ENCODE measurements around the gene BMP8A.
"Not testable (repeated sequence)": the region's sequence is repeated elsewhere in the genome, so short reads cannot be mapped to it uniquely, and the experiment has no call there.

BMP8A gene

GRCh38 chr1:39510570-39511186 is 19.2 kb downstream of the BMP8A start:
- H3K27ac ChIP-seq (ENCODE audit: low read depth, low read length); H3K18ac ChIP-seq (ENCODE audit: low read length); H3K9ac ChIP-seq (ENCODE audit: low read length); H2AK5ac ChIP-seq (ENCODE audit: low read length); H3K4me2 ChIP-seq (ENCODE audit: low read length); H2BK5ac ChIP-seq (ENCODE audit: low read length); H3K56ac ChIP-seq (ENCODE audit: low read length); H3K79me1 ChIP-seq (ENCODE audit: low read length); H3K23ac ChIP-seq (ENCODE audit: low read length); H3K27me3 ChIP-seq (ENCODE audit: insufficient read depth, low read length, poor library complexity); H2BK15ac ChIP-seq (replicated peaks; ENCODE audit: low read depth); H3K36me3 ChIP-seq (ENCODE audit: control insufficient read depth, insufficient read depth, low read length); H3K4me3 ChIP-seq (ENCODE audit: low read length); H3K4ac ChIP-seq (ENCODE audit: low read depth, low read length); H4K8ac ChIP-seq (ENCODE audit: low read depth, low read length); H4K5ac ChIP-seq (ENCODE audit: low read length); H3K4me1 ChIP-seq (ENCODE audit: control insufficient read depth, low read depth, low read length); H2BK120ac ChIP-seq (ENCODE audit: low read depth, low read length); DNase-seq; H3K79me2 ChIP-seq (ENCODE audit: control insufficient read depth, insufficient read depth, low read length): not testable (repeated sequence)
- no CpG with 5 or more reads among the region's 20 CpGs for WGBS (ENCODE audit: extremely low coverage, insufficient coverage, low lambda C conversion rate)

- not testable (repeated sequence) for H3K36me3 ChIP-seq (ENCODE audit: control insufficient read depth, insufficient read depth, low read length); H2BK5ac ChIP-seq (ENCODE audit: low read length); H2BK120ac ChIP-seq (ENCODE audit: low read depth, low read length); H3K56ac ChIP-seq (ENCODE audit: low read length); H4K5ac ChIP-seq (ENCODE audit: low read length); H3K27me3 ChIP-seq (ENCODE audit: insufficient read depth, low read length, poor library complexity); H2AK5ac ChIP-seq (ENCODE audit: low read length); H3K4me2 ChIP-seq (ENCODE audit: low read length); H3K23ac ChIP-seq (ENCODE audit: low read length); H3K4me3 ChIP-seq (ENCODE audit: low read length); H2BK15ac ChIP-seq (replicated peaks; ENCODE audit: low read depth); H3K18ac ChIP-seq (ENCODE audit: low read length); H4K8ac ChIP-seq (ENCODE audit: low read depth, low read length); H3K4me1 ChIP-seq (ENCODE audit: control insufficient read depth, low read depth, low read length); H3K27ac ChIP-seq (ENCODE audit: low read depth, low read length); H3K9ac ChIP-seq (ENCODE audit: low read length); H3K79me1 ChIP-seq (ENCODE audit: low read length); DNase-seq; H3K4ac ChIP-seq (ENCODE audit: low read depth, low read length); H3K79me2 ChIP-seq (ENCODE audit: control insufficient read depth, insufficient read depth, low read length)
- WGBS (ENCODE audit: extremely low coverage, insufficient coverage, low lambda C conversion rate), result no CpG with 5 or more reads among the region's 13 CpGs
Measured at GRCh38 chr1:39511477-39511876, 20.0 kb downstream of the BMP8A start.

GRCh38 chr1:39512234-39512847 is 20.9 kb downstream of the BMP8A start:
- no CpG with 5 or more reads among the region's 25 CpGs for WGBS (ENCODE audit: extremely low coverage, insufficient coverage, low lambda C conversion rate)
- H3K9ac ChIP-seq (ENCODE audit: low read length); H3K79me2 ChIP-seq (ENCODE audit: control insufficient read depth, insufficient read depth, low read length); H3K18ac ChIP-seq (ENCODE audit: low read length); H3K4me3 ChIP-seq (ENCODE audit: low read length); H3K79me1 ChIP-seq (ENCODE audit: low read length); H2AK5ac ChIP-seq (ENCODE audit: low read length); H4K5ac ChIP-seq (ENCODE audit: low read length); H3K36me3 ChIP-seq (ENCODE audit: control insufficient read depth, insufficient read depth, low read length); H3K23ac ChIP-seq (ENCODE audit: low read length); H3K4me2 ChIP-seq (ENCODE audit: low read length); H2BK5ac ChIP-seq (ENCODE audit: low read length); H3K4ac ChIP-seq (ENCODE audit: low read depth, low read length); DNase-seq; H3K4me1 ChIP-seq (ENCODE audit: control insufficient read depth, low read depth, low read length); H4K8ac ChIP-seq (ENCODE audit: low read depth, low read length); H3K27me3 ChIP-seq (ENCODE audit: insufficient read depth, low read length, poor library complexity); H2BK120ac ChIP-seq (ENCODE audit: low read depth, low read length); H2BK15ac ChIP-seq (replicated peaks; ENCODE audit: low read depth); H3K56ac ChIP-seq (ENCODE audit: low read length); H3K27ac ChIP-seq (ENCODE audit: low read depth, low read length): not testable (repeated sequence)

GRCh38 chr1:39514710-39515124 is 23.3 kb downstream of the BMP8A start:
- H3K27me3 ChIP-seq (ENCODE audit: insufficient read depth, low read length, poor library complexity); H3K23ac ChIP-seq (ENCODE audit: low read length); H3K9ac ChIP-seq (ENCODE audit: low read length); H3K27ac ChIP-seq (ENCODE audit: low read depth, low read length); H3K36me3 ChIP-seq (ENCODE audit: control insufficient read depth, insufficient read depth, low read length); H2BK120ac ChIP-seq (ENCODE audit: low read depth, low read length); H4K8ac ChIP-seq (ENCODE audit: low read depth, low read length); H4K5ac ChIP-seq (ENCODE audit: low read length); H3K18ac ChIP-seq (ENCODE audit: low read length); H3K4me3 ChIP-seq (ENCODE audit: low read length); H2BK15ac ChIP-seq (replicated peaks; ENCODE audit: low read depth); H3K4ac ChIP-seq (ENCODE audit: low read depth, low read length); H3K56ac ChIP-seq (ENCODE audit: low read length); H3K79me2 ChIP-seq (ENCODE audit: control insufficient read depth, insufficient read depth, low read length); H3K4me2 ChIP-seq (ENCODE audit: low read length); H3K79me1 ChIP-seq (ENCODE audit: low read length); H2AK5ac ChIP-seq (ENCODE audit: low read length); H3K4me1 ChIP-seq (ENCODE audit: control insufficient read depth, low read depth, low read length); H2BK5ac ChIP-seq (ENCODE audit: low read length): not testable (repeated sequence)
- peak; percentile 14 for DNase-seq
- no CpG with 5 or more reads among the region's 46 CpGs for WGBS (ENCODE audit: extremely low coverage, insufficient coverage, low lambda C conversion rate)

- H3K4ac ChIP-seq (ENCODE audit: low read depth, low read length); H3K36me3 ChIP-seq (ENCODE audit: control insufficient read depth, insufficient read depth, low read length); DNase-seq; H3K79me2 ChIP-seq (ENCODE audit: control insufficient read depth, insufficient read depth, low read length); H3K4me2 ChIP-seq (ENCODE audit: low read length); H3K4me3 ChIP-seq (ENCODE audit: low read length); H3K79me1 ChIP-seq (ENCODE audit: low read length); H3K9ac ChIP-seq (ENCODE audit: low read length); H2AK5ac ChIP-seq (ENCODE audit: low read length); H3K4me1 ChIP-seq (ENCODE audit: control insufficient read depth, low read depth, low read length); H4K8ac ChIP-seq (ENCODE audit: low read depth, low read length); H3K18ac ChIP-seq (ENCODE audit: low read length); H2BK5ac ChIP-seq (ENCODE audit: low read length); H2BK15ac ChIP-seq (replicated peaks; ENCODE audit: low read depth); H4K5ac ChIP-seq (ENCODE audit: low read length); H2BK120ac ChIP-seq (ENCODE audit: low read depth, low read length); H3K23ac ChIP-seq (ENCODE audit: low read length); H3K56ac ChIP-seq (ENCODE audit: low read length); H3K27ac ChIP-seq (ENCODE audit: low read depth, low read length); H3K27me3 ChIP-seq (ENCODE audit: insufficient read depth, low read length, poor library complexity): not testable (repeated sequence)
- WGBS (ENCODE audit: extremely low coverage, insufficient coverage, low lambda C conversion rate), result no CpG with 5 or more reads among the region's 78 CpGs
Measured at GRCh38 chr1:39515131-39516086, 24.0 kb downstream of the BMP8A start.

Data from mesendoderm (in vitro differentiated cells).